Activated CD8-positive, alpha-beta memory T cell treated with anti-CD3 and anti-CD28 coated beads, Interleukin-2, amount 50 U/mL, for 24 hours (primary cell): ENCODE measurements around the gene PHKB.
"Not testable (repeated sequence)": the region's sequence is repeated elsewhere in the genome, so short reads cannot be mapped to it uniquely, and the experiment has no call there.

Experiments used
- DNase-seq: peaks from one replicate; pipeline ENCODE4 v3.0.0-alpha.2; 2020; ENCODE audit errors: extremely low read depth

Gene PHKB

DNA sequence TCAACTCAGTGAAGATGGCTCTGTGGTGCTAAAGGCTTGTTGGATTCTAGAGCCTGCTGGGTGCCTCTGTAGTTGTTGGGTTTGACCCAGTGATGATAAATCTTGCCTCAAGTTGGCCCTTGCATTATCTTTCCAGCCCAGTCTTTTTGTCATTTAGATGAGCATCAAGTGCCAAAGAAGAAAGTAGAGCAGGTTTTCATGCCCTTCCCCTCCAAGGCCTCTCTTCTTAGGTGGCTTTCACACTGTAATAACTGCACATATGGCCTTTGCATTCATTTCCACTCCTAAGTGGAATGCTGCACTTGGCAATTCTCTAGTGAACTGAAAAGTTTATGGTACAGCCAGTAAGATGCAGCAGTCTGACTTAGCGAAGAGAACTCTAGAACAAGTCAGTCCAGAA is 165.1 kb downstream of the PHKB start:
- DNase-seq = no peak

DNA sequence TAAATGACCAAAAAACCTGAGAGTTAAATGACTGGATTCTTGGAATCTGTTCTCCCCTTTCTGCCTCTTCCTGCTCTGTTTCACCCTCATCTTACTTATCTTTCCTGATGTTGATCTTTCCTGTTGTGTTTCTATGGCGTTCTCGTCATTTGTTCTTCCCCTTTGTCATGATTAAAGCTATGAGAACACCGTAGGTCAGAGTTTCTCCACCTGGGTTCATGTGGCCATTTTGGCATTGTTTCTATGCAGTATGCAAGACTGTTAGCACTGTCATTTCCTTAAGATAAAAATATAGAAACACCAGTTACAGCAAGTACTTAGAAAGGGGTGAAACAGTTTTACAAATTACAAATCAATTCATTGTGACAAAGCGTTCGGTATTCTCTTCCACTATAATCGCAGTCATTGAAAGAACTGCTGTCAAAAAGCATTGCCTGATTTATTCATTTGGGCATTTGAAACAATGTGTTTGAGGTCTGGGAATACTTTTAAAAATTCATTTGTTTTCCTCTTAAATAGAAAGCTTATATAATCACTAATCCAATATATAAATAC is 166.0 kb downstream of the PHKB start:
- no peak for DNase-seq

DNA sequence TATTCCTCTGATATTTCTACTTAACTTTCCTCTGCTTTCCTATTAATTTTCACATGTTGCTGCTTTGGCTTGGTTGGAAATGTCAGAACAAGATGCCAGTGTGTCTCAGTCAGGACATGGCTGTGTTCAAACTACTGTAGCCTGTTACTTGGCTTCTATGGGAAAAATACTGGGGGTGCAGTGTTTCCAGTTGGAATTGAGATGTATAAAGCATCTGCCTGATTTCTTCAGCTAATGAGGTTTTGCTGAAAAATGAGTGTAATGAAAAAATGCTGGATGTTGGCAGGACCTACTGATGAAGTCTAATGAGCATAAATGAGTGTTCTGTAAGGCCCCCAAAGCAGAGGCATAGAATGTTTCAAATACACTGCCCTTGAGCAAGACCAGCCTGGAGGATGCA is 166.6 kb downstream of the PHKB start:
- DNase-seq = no peak

DNA sequence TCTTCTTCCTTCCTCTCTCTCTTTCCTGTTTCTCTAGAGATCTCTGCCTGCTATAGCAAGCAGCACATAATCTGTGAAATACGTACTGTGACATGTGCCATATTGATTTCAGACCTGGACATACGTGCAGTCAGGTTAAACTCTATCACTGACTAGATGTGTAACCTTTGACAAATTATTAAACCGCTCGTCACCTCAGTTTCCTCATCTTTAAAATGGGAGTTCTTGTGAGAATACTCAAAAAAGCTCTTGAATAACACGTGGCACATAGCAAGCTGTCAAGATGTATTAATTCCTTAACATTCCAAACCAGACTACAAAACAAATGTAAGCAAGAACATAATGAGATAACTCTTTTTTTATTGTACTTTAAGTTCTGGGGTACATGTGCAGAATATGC is 170.0 kb downstream of the PHKB start:
- DNase-seq = no peak

DNA sequence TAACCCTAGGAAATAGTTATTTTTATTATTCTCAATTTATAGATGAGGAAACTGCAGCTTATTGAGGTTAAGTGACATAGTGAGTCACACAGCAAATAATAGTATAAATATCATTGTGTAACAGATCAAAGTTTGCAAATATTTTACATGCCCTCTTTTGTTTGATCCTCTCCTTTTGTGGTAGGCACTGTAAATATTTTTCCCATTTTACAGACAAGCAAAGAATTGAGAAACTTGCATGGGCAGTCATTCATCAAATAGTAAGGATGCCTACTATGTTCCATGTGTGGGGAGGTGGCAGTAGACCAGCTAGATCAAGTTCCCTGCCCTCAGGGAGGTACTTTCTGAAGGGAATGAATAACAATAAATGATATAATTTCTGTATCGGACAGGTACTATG is 173.0 kb downstream of the PHKB start:
- DNase-seq = no peak

DNA sequence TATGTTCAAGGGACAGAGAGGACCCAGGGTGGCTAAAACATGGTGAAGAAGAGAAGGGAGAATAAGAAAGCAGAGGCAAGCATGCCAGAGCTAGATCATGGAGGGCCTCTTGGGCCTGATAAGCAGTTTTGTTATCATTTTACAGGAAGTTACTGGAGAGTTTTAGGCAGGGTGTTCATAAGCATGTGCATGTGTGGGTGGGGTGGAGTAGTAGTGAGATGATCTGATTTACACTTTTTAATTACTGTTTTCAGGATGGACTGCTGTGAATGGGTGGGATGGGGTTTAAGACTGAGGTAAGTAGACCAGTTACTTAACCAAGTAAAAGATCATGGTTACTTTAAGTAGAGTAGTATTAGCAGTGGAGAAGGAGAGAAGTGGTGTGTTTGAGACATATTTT is 173.6 kb downstream of the PHKB start:
- no peak for DNase-seq

DNA sequence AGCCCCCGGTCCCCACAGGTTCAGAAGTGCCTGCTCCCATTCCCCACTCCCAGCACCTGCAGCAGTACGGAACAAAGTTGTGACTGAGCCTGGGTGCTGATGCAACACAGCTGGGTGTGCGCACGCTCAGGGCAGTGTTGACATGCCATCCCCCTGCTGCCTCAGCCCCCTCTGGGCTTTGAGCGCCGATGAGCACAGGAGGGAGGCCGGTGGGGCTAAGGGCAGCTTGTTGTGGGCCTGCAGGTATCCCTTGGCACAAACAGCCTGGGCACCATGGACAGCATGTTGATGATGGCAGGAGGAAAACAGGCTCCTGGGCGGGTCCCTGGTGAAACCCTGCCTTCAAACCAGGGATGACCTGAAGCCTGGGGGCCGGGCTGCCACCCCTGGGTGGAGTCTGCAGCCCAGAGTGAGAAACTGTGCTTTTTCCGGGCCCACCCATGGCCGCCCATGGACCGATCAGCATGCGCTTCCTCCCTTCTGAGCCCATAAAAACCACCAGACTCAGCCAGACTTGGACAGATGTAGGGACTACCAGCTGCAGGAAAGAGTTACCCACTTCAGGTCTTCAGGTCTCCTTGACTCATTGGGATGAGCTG is 175.5 kb downstream of the PHKB start:
- DNase-seq = no peak

DNA sequence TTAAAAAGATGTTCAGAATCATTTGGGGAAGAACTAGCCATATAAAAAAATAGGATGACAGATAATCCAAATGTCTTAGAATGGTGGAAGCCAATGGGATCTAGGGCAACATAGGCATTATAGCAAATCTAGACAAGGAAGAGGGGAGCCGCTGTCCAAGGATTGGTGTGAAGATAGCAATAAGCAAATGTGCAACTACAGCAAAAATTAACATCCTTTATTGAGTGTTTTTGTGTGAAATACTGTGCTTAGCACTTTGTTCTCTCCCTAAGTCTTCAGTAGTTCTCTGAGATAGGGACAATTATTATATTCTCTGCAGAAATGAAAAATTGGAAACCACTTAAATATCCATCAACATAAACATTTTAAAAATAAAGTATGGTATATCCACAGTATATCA is 177.0 kb downstream of the PHKB start:
- no peak for DNase-seq

DNA sequence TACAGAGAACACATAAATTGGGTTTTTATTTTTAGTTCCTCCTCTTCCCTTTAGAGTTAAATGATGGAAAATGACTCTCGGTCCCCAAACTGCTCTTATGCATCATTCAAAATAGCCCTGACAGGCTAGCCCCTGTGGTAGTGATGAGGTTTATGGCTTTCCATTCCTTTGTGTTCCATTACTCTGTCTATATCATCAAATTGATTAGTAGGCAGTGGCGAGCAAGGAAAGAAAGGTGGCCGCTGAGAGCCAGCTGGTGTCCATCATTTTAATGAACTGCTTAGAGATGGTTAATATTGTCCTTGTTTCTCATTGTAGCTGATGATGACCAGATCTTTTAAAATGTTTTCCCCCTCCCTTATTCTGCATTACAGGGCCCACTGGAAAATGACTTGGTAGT is 179.5 kb downstream of the PHKB start:
- DNase-seq = no peak

DNA sequence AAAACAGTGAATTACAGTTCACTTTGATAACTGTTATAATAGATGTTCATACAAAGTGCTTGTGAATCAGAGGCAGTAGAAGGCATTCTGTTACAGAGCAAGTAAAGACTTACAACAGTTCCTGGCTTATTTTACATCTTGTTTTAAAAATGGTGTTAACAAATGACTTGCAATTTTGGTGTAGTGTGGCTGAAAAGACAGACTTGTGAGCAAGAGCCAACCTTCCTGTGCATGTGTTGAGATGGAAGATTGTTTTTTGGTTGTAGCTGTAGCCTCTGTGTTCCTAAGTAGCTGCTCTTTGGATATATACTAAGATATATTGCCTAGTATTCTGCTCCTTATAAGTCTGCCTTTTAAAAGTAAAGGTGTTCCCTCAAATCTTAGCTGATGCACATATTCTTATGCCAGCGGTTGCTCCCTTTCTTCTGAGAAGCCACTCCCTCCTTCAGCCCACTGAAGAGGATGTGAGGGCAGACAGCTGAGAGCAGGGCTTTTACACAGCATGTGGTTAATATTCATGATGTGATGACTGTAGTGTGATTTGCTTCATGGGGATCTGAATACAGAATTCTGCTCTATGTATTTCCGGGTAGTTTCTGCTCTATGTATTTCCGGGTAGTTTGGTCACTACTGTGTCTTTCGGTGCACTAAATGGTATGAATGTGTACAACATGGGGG is 182.3 kb downstream of the PHKB start:
- DNase-seq = no peak

DNA sequence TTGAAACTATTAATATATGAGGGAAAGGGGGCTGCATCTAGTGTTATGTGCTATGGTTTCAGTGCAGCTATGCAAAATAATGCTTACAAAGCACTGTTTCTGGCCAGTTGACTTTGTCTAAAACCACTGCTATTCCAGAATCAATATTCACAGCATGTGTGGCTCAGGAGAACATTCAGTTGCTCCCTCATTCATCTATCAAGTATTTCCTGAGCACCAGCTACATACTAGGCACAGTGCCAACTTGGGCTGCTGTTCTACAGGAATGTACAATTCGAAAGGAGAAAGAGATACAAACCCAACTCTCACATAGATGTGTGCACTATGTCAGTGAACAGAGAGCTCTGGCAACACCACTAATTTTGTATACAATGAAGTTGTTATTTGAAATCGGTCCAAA is 183.0 kb downstream of the PHKB start:
- no peak for DNase-seq

DNA sequence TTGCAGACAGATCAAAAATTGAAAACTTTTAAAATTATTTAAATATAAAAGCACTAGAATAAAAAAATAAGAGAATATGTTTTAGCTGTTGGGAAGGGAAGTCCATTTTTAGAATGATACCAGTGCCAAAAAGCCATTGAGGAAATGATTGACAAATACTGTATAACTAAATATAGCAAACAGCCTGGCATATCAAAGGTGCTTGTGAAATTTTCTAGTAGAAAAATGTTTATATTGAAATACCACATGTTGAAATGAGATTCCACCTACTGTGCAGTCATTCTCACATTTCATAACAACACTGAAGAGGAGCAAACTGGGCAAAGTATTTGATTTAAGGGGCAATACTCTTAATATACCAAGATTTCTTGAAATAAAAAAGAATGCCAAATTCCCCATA is 183.5 kb downstream of the PHKB start:
- DNase-seq = no peak

DNA sequence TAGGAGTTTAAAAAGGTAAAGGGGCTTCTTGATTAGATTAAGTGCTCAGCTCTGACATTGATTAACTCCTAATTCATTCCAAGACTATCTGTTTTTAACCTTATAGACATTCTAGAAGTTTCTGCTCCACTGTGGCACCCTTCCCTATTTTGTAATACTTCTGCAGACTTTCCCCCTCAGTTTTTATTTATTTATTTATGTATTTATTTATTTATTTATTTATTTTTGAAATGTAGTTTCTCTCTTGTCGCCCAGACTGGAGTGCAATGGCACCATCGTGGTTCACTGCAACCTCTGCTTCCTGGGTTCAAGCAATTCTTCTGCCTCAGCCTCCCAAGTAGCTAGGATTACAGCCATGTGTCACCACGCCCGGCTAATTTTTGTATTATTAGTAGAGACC is 185.8 kb downstream of the PHKB start:
- no peak for DNase-seq

DNA sequence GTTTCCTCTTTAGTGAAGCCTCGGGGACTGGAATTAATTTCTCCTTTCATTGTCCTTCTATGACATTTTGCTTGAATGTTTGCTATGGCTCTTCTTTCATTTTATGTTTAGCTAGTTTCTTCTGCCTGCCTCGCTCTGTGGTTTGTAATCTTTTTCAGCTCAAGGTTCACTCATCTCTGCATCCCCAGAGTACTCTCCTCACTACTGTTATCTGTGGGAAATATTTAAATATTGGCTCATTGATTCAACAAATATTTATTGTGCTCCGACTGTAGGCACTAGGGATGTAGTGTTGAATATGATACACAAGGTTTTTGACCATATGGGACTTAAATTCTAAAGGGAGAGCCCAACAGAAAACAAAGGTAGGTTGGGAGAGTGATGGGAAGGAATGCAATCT is 195.9 kb downstream of the PHKB start:
- no peak for DNase-seq

DNA sequence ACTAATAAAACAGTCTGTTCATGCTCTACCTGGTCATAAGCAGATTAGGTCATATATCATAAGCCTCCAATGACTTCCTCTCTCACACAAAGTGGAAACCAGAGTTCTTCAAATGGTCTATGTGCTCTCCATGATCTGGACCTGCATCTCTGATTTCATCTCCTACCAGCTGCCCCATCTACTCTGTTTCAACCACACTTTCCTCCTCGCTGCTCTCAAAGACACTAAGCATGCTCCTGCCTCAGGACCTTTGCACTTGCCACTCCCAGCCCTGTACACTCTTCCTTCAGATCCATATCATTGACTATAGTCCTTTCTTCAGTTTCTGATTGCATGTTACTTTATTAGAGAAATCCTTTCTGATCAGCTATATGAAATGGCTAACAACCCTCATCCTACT is 196.8 kb downstream of the PHKB start:
- DNase-seq = no peak

DNA sequence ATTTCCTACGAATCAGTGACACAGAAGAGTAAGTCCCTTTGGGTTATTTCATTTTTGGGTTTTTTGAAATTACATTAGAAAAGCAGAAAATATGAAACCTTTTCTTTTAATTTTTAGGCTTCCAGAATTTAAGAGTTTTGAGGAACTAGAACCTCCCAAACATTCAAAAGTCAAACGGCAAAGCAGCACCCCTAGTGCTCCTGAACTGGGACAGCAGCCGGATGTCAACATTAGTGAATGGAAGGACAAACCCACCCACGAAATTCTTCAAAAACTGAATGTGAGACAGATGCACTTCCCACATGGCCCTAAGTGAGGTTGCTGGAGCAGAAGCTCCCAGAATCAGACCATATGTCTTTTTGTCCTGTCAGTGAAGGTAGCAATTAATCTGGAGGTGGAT is 199.4 kb downstream of the PHKB start:
- DNase-seq = no peak

DNA sequence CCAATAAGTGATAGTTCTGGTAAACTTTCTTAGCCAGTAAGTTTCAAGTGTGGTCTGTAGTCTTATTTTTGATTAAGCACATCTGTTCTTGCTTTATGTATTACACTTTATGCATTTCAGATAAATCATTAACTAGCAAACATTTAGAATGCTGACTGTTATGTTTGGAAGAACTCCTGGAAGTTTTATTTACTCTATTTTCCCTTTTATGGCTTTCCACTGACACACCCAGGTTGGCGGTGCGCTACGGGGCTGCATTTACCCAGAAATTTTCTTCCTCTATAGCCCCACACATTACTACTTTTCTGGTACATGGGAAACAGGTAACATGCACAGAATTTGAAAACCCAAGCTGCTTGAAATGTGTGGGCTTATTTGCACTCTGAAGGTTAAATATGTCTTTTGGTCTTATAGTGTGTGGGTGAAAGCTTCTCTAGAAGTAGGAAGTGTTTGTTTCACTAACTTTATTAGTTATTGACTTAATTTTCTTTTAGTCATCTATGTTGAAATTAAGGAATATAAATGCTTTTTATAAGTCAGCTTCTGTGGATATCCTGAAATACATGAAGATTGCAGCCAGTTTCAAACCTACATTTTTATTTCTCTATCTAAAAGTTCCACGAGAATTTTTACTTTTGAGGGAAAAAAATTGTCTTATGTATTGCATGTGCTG is 203.7 kb downstream of the PHKB start:
- no peak for DNase-seq

DNA sequence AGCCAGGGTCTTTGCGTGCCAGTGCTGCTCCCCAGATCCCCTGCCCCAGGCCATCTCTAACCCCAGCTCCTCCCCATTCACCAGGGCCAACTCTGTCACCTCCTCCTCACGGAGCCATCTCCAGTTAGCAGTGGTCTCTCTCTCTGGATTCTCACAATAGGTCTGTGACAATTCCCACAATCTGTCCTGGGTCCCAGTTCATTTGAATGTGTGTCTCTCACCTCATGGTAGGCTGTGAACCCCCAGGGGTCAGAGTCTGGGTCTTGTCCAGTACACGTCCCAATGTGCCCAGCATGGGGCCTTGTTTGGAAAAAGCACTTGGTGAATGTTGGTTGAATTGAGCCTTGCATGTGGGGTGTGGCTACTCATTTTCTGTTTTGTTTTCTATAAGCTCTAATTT is 205.3 kb downstream of the PHKB start:
- DNase-seq = no peak

DNA sequence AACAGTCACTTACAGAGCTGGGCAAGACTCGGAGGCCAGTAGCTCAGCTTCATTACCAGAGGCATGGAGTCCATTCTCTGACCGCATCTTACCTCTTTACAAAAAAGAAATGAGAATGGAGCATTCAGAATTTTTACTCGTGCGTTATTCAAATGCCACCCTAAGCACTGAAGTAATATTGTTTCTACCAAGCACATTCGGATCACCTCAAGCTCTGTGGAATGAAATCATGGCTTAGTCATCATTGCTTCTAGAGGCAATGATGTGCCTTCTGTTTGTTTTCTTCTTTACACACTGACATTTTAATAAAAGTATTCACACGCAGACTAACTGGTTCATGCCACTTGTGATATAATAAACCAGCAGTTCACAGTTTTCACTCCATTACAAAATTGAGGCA is 206.8 kb downstream of the PHKB start:
- no peak for DNase-seq

DNA sequence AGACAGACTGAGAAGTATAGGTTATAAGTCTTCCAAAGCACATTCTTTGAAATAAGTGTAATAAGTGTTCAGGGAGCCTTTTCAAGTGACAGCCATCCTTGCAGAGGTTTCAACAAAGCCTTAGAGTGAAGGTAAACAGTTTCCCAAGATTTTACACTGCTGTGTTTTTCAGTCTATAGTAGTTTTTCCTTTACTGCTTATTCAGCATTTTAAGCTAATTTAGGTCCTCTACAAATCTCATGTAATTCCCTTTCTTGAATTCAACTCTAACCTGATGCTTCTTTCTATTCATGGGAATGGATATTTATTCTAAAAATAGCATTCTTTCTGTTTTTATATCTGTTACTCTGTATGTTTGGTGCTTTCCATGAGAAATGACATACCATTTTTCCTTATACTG is 211.3 kb downstream of the PHKB start:
- DNase-seq = no peak

DNA sequence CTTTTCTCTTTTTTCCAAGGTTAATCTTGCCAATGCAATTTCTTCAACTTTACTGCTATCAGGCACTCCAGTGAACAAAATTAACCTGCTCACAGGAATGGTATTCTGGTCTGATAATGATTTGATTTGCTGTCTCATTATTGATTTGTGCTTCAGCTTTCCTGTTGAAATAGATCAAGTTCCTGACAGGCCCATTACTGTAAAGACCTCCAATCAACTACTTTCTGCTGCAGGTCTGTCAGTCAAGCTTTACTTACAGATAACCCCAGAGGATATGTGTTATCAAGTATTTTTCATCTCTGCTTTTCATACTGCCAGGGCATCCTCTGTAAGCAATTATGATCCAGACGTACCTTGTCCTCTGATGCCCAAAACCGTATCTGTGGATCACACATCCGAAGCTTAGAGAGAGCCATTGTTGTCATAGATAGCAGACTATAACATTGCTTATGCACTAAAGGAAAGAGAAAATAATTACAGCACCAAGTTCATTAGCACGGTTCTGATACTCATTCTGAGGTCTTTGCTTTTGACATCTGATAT is 215.6 kb downstream of the PHKB start:
- no peak for DNase-seq

DNA sequence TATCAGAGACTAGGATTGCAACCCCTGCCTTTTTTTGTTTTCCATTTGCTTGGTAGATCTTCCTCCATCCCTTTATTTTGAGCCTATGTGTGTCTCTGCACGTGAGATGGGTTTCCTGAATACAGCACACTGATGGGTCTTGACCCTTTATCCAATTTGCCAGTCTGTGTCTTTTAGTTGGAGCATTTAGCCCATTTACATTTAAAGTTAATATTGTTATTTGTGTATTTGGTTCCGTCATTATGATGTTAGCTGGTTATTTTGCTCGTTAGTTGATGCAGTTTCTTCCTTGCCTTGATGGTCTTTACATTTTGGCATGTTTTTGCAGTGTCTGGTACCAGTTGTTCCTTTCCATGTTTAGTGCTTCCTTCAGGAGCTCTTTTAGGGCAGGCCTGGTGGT is 220.4 kb downstream of the PHKB start:
- DNase-seq = not testable (repeated sequence)

DNA sequence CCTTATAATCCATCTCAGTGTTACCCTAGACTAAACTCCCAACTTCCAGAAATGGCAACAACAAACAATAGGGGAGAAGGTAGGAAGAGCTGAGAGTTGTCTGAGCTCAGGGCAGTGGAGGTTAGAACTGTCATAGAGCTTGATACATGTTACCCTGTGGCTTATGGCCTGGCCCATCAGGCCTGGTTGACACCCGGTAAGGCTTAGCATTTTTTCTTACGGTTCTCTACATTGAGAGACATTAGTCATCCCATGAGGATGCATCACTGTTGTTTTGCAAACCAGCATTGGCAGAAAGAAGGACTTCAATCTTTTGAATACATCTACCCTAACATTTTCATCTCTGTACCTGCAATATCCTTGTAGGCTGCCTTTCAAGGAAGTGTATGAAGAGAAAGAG is 226.6 kb downstream of the PHKB start:
- no peak for DNase-seq
